H1 (cell line): ENCODE data around the gene MYLK.

ENCODE experiments used
- CTCF ChIP-seq, 3 experiments: IDR thresholded peaks; 1 replicate in 2 of 3; 2 replicates in 1 of 3; pipeline versions ENCODE4 v1.5.1 to v1.6.1; 2011; ENCODE audit warnings: low read length in 3 of 3, mild to moderate bottlenecking in 3 of 3, inconsistent platforms in 2 of 3, low read depth in 1 of 3, moderate library complexity in 1 of 3; ENCODE audit not compliant: insufficient read depth in 1 of 3; ENCODE audit errors: control extremely low read depth in 1 of 3
- JUN ChIP-seq: IDR thresholded peaks from 2 replicates; pipeline ENCODE4 v1.6.1; 2011; ENCODE audit warnings: low read depth, mild to moderate bottlenecking, improper control_type of control experiment, low read length
- SIN3A ChIP-seq, 2 experiments: IDR thresholded peaks in 1 of 2; conservative IDR thresholded peaks in 1 of 2; 2 replicates each; pipeline ENCODE4 v1.6.1; 2011 to 2012; ENCODE audit warnings: low read length in 2 of 2, improper control_type of control experiment in 1 of 2, low read depth in 1 of 2, mild to moderate bottlenecking in 1 of 2
- TF ChIP-seq, protein P1 (sequence below): IDR thresholded peaks from 2 replicates; pipeline ENCODE4 v1.6.1; 2011; ENCODE audit warnings: low read length, improper control_type of control experiment

GRCh38 chr3:123805101-123805500, 79.0 kb downstream of the MYLK start:
- TF ChIP-seq, protein P1, sequence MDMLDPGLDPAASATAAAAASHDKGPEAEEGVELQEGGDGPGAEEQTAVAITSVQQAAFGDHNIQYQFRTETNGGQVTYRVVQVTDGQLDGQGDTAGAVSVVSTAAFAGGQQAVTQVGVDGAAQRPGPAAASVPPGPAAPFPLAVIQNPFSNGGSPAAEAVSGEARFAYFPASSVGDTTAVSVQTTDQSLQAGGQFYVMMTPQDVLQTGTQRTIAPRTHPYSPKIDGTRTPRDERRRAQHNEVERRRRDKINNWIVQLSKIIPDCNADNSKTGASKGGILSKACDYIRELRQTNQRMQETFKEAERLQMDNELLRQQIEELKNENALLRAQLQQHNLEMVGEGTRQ: no peak
- TF ChIP-seq CTCF (IDR thresholded peaks at IDR 0.05; ENCODE audit: control extremely low read depth in 1 of 3, insufficient read depth in 1 of 3, low read depth in 1 of 3, low read length in 3 of 3) (no peak), JUN (no peak), SIN3A (conservative IDR thresholded peaks at IDR 0.05 in 1 of 2, IDR thresholded peaks at IDR 0.05 in 1 of 2; ENCODE audit: low read depth in 1 of 2, low read length in 2 of 2) (no peak)
